T-cell (primary cell): Measurements from ENCODE around the gene TMEM143. TPM values are rescaled to one million over a fixed set of nuclear protein-coding genes. Genes with fewer than 3 reads are reported as not detected.
"Not testable (repeated sequence)": the region's sequence is repeated elsewhere in the genome, so short reads cannot be mapped to it uniquely, and the experiment has no call there.

Experiments used
- ATAC-seq, 4 experiments: fragments of 200-7000 bp in 3 of 4; fragments of 150-1000 bp in 1 of 4; cut with Tn5 transposase; replicated peaks in 1 of 4; 1 replicate in 3 of 4; 2 replicates in 1 of 4; pipeline ENCODE4 v1.10.0; 2021; ENCODE audit warnings: moderate library complexity in 3 of 4, mild to moderate bottlenecking in 2 of 4, moderate number of reproducible peaks in 1 of 4
- CTCF ChIA-PET, 2 donors: fragments of 300-600 bp; sonication (Branson Sonifier 250); formaldehyde crosslinking; loops; one replicate each; lab custom pipeline; 2022; ENCODE audit warnings: antibody characterized with exemption in 2 of 2; lab: Charles Lee
- POLR2A ChIA-PET, 2 donors: fragments of 300-600 bp; sonication (Branson Sonifier 250); formaldehyde crosslinking; loops; one replicate each; lab custom pipeline; 2022; ENCODE audit warnings: antibody characterized with exemption in 2 of 2; lab: Charles Lee
- DNase-seq, 35 experiments: peaks; one replicate each; pipeline versions ENCODE4 v3.0.0 to v3.0.0-alpha.2; 2013 to 2023
- H3K27ac ChIP-seq: one replicate; pipeline ENCODE4 v1.5.1; 2013; ENCODE audit warnings: low read length
- H3K27me3 ChIP-seq, 2 experiments: replicated peaks in 1 of 2; 1 replicate in 1 of 2; 2 replicates in 1 of 2; pipeline versions ENCODE4 v1.6.1 to v1.7.0; 2013; ENCODE audit warnings: low read length in 1 of 2, mixed read lengths in 1 of 2; ENCODE audit not compliant: control insufficient read depth in 2 of 2, insufficient read depth in 2 of 2; ENCODE audit errors: extremely low read depth in 1 of 2
- H3K36me3 ChIP-seq, 2 donors: 1 replicate in 1 of 2; 2 replicates in 1 of 2; pipeline versions ENCODE4 v1.6.1 to v1.7.0; 2013; ENCODE audit warnings: low read length in 1 of 2; ENCODE audit not compliant: control insufficient read depth in 2 of 2, insufficient read depth in 1 of 2; ENCODE audit errors: extremely low read depth in 1 of 2
- H3K4me1 ChIP-seq, 2 experiments: 1 replicate in 1 of 2; 2 replicates in 1 of 2; pipeline versions ENCODE4 v1.6.1 to v1.7.0; 2013; ENCODE audit warnings: low read length in 2 of 2, mixed read lengths in 1 of 2; ENCODE audit not compliant: insufficient read depth in 2 of 2, control insufficient read depth in 1 of 2; ENCODE audit errors: extremely low read depth in 1 of 2
- H3K4me3 ChIP-seq, 2 donors: 1 replicate in 1 of 2; 2 replicates in 1 of 2; pipeline versions ENCODE4 v1.5.1 to v1.7.0; 2013; ENCODE audit warnings: mild to moderate bottlenecking in 2 of 2, low read length in 1 of 2, moderate library complexity in 1 of 2; ENCODE audit not compliant: control insufficient read depth in 1 of 2; ENCODE audit errors: extremely low read depth in 1 of 2
- H3K9me3 ChIP-seq: 2 replicates; pipeline ENCODE4 v1.7.0; 2013
- H3K27ac Mint-ChIP-seq, 2 donors: one replicate each; pipeline ENCODE4 v1.8.0; 2020 to 2021; ENCODE audit warnings: mild to moderate bottlenecking in 2 of 2, mixed read lengths in 2 of 2
- H3K27me3 Mint-ChIP-seq, 2 donors: one replicate each; pipeline ENCODE4 v1.8.0; 2021 to 2022; ENCODE audit warnings: mixed read lengths in 2 of 2
- H3K36me3 Mint-ChIP-seq: one replicate; pipeline ENCODE4 v1.8.0; 2021; ENCODE audit warnings: mixed read lengths
- H3K4me1 Mint-ChIP-seq, 3 donors: one replicate each; pipeline ENCODE4 v1.8.0; 2020 to 2022; ENCODE audit warnings: mixed read lengths in 3 of 3, mild to moderate bottlenecking in 1 of 3
- H3K4me3 Mint-ChIP-seq, 3 donors: one replicate each; pipeline ENCODE4 v1.8.0; 2020 to 2022; ENCODE audit warnings: mild to moderate bottlenecking in 3 of 3, mixed read lengths in 3 of 3, moderate library complexity in 3 of 3
- H3K9me3 Mint-ChIP-seq, 3 donors: one replicate each; pipeline ENCODE4 v1.8.0; 2020 to 2022; ENCODE audit warnings: mixed read lengths in 3 of 3
- WGBS: methylation state at CpG from one replicate; pipeline ENCODE4 v1.1.5; 2013; ENCODE audit warnings: missing lambda C conversion rate; ENCODE audit not compliant: insufficient coverage; 5-methylcytosine and 5-hydroxymethylcytosine counted together
- total RNA-seq, 35 experiments: library from RNA in 6 of 35; stranded (reverse) in 6 of 35; fragments of 120-200 nt in 1 of 35; gene quantifications; one replicate each; pipeline versions ENCODE4 v1.2.1 to v1.2.4 and lab custom pipeline; 2013 to 2026

Gene TMEM143
- total RNA-seq, 5 donors from 2014 or later (not counting 1 experiment from before 2014, with no cell fraction given) = 14.5 to 33.5 (median 29.0) TPM

GRCh38 chr19:48321372-48321621, 42.4 kb downstream of the TMEM143 start:
- DNase-seq = peak; percentile 87 to 98 (median 95)
- Histone ChIP-seq H3K4me3 (peak overlapping the region; percentile 80 to 96), H3K9me3 (no peaks in the 10 kb centered on the region), H3K27me3 (no peaks in the 10 kb centered on the region), H3K36me3 (no peaks in the 10 kb centered on the region), H3K27ac (peak overlapping the region; percentile 100), H3K4me1 (peaks cover 25 to 56% of the 10 kb centered on the region in 2 experiments)
- peak; percentile 58 to 66 (median 63) for ATAC-seq
- Mint-ChIP-seq H3K27ac (peak overlapping the region; percentile 99 to 100), H3K4me1 (peaks cover 57 to 61% (median 58%) of the 10 kb centered on the region in 3 donors), H3K4me3 (peak overlapping the region; percentile 91 to 96 (median 95)), H3K27me3 (no peaks in the 10 kb centered on the region), H3K9me3 (no peaks in the 10 kb centered on the region), H3K36me3 (peaks cover 4% of the 10 kb centered on the region)
- ChIA-PET CTCF (interaction anchor here in 1 of 2 donors (1.0 to 5.2 kb wide), 4 partner anchors 12 to 69 kb away, joined by 3 to 123 read pairs (median 6); partner anchors contain the start of genes SYNGR4 and TMEM143), POLR2A (interaction anchor here in 1 of 2 donors (1.3 to 3.0 kb wide), 3 partner anchors 9 to 13 kb away, joined by 3 to 20 read pairs (median 4); no protein-coding TSS in a partner anchor)
- 0% methylated on average over 20 of the region's 22 CpGs for WGBS

- POLR2A ChIA-PET = no interaction called here
- peak overlapping the region; percentile 99 to 100 for H3K27ac Mint-ChIP-seq
- no peaks in the 10 kb centered on the region for H3K27me3 ChIP-seq
- H3K36me3 ChIP-seq = no peaks in the 10 kb centered on the region
- H3K9me3 Mint-ChIP-seq = no peaks in the 10 kb centered on the region
- H3K4me3 ChIP-seq = no peak overlapping the region
- CTCF ChIA-PET = interaction anchor here in 1 of 2 donors (5.2 kb wide), 1 partner anchor 14 kb away, joined by 123 read pairs; no protein-coding TSS in a partner anchor
- H3K36me3 Mint-ChIP-seq = no peaks in the 10 kb centered on the region
- DNase-seq = peak in 34 of 35 experiments; percentile 42 to 88 (median 71)
- no peaks in the 10 kb centered on the region for H3K9me3 ChIP-seq
- H3K27me3 Mint-ChIP-seq = no peaks in the 10 kb centered on the region
- peaks cover 45 to 50% (median 48%) of the 10 kb centered on the region in 3 donors for H3K4me1 Mint-ChIP-seq
- peak overlapping the region in 2 of 3 donors; percentile 91 to 96 for H3K4me3 Mint-ChIP-seq
- ATAC-seq = peak in 3 of 4 experiments; percentile 12 to 16 (median 14)
- H3K4me1 ChIP-seq = peaks cover 25 to 49% of the 10 kb centered on the region in 2 experiments
- no CpG with 5 or more reads among the region's 16 CpGs for WGBS
- peak overlapping the region; percentile 100 for H3K27ac ChIP-seq
Observed at GRCh38 chr19:48319647-48320541, 43.8 kb downstream of the TMEM143 start.

- no peak overlapping the region for H3K27ac ChIP-seq
- no peaks in the 10 kb centered on the region for H3K27me3 ChIP-seq
- no peak overlapping the region for H3K4me3 Mint-ChIP-seq
- H3K4me3 ChIP-seq = no peak overlapping the region
- DNase-seq (no peak), ATAC-seq (no peak)
- H3K27me3 Mint-ChIP-seq = no peaks in the 10 kb centered on the region
- no peaks in the 10 kb centered on the region for H3K9me3 ChIP-seq
- ChIA-PET POLR2A (no interaction called here), CTCF (interaction anchor here (0.6 to 5.2 kb wide), 5 partner anchors 15 to 306 kb away, joined by 3 to 123 read pairs (median 3); no protein-coding TSS in a partner anchor)
- H3K9me3 Mint-ChIP-seq = no peaks in the 10 kb centered on the region
- H3K4me1 Mint-ChIP-seq = peaks cover 32 to 35% (median 34%) of the 10 kb centered on the region in 3 donors
- H3K36me3 ChIP-seq = no peaks in the 10 kb centered on the region
- no peak overlapping the region for H3K27ac Mint-ChIP-seq
- peaks cover 15 to 34% of the 10 kb centered on the region in 2 experiments for H3K4me1 ChIP-seq
- H3K36me3 Mint-ChIP-seq = no peaks in the 10 kb centered on the region
- WGBS = 97% methylated on average over 18 of the region's 21 CpGs
Observed at GRCh38 chr19:48318286-48318987, 45.3 kb downstream of the TMEM143 start.

- ATAC-seq, H3K9me3 Mint-ChIP-seq, H3K36me3 ChIP-seq, H3K27ac Mint-ChIP-seq, H3K27me3 Mint-ChIP-seq, H3K36me3 Mint-ChIP-seq, DNase-seq, H3K4me3 ChIP-seq, H3K9me3 ChIP-seq, H3K4me3 Mint-ChIP-seq, H3K27me3 ChIP-seq, POLR2A ChIA-PET, H3K27ac ChIP-seq: not testable (repeated sequence)
- peaks cover 10 to 26% of the 10 kb centered on the region in 2 experiments for H3K4me1 ChIP-seq
- CTCF ChIA-PET = interaction anchor here in 1 of 2 donors (0.8 to 5.2 kb wide), 2 partner anchors 16 to 45 kb away, joined by 3 to 123 read pairs; no protein-coding TSS in a partner anchor
- peaks cover 24 to 27% (median 26%) of the 10 kb centered on the region in 3 donors for H3K4me1 Mint-ChIP-seq
- 95% methylated on average over 4 of the region's 9 CpGs for whole genome bisulfite sequencing
Observed at GRCh38 chr19:48317708-48317960, 46.1 kb downstream of the TMEM143 start.

GRCh38 chr19:48315712-48316111, 48.0 kb downstream of the TMEM143 start:
- Histone ChIP-seq H3K27ac (no peak overlapping the region), H3K4me3 (no peak overlapping the region), H3K9me3 (no peaks in the 10 kb centered on the region), H3K36me3 (no peaks in the 10 kb centered on the region), H3K4me1 (peaks cover 6 to 10% of the 10 kb centered on the region in 2 experiments), H3K27me3 (no peaks in the 10 kb centered on the region)
- no peak for DNase-seq
- H3K27me3 Mint-ChIP-seq = no peaks in the 10 kb centered on the region
- ATAC-seq = no peak
- H3K4me3 Mint-ChIP-seq = no peak overlapping the region
- WGBS = no CpG with 5 or more reads among the region's 7 CpGs
- POLR2A ChIA-PET = no interaction called here
- no peak overlapping the region for H3K27ac Mint-ChIP-seq
- H3K4me1 Mint-ChIP-seq = peaks cover 9 to 11% (median 11%) of the 10 kb centered on the region in 3 donors
- H3K36me3 Mint-ChIP-seq = no peaks in the 10 kb centered on the region
- H3K9me3 Mint-ChIP-seq = no peaks in the 10 kb centered on the region
- CTCF ChIA-PET = no interaction called here

GRCh38 chr19:48311384-48311783, 52.4 kb downstream of the TMEM143 start:
- Histone ChIP-seq H3K9me3 (no peaks in the 10 kb centered on the region), H3K4me1 (peaks cover 0 to 4% of the 10 kb centered on the region in 2 experiments), H3K27ac (no peak overlapping the region), H3K4me3 (no peak overlapping the region), H3K27me3 (peaks cover 0 to 4% of the 10 kb centered on the region in 2 experiments), H3K36me3 (no peaks in the 10 kb centered on the region)
- no peak for ATAC-seq
- CTCF ChIA-PET = no interaction called here
- H3K27ac Mint-ChIP-seq = no peak overlapping the region
- H3K36me3 Mint-ChIP-seq = no peaks in the 10 kb centered on the region
- no peaks in the 10 kb centered on the region for H3K9me3 Mint-ChIP-seq
- H3K4me1 Mint-ChIP-seq = no peaks in the 10 kb centered on the region
- POLR2A ChIA-PET = no interaction called here
- no peak overlapping the region for H3K4me3 Mint-ChIP-seq
- H3K27me3 Mint-ChIP-seq = no peaks in the 10 kb centered on the region
- whole genome bisulfite sequencing = 97% methylated on average over 6 of the region's 11 CpGs
- no peak for DNase-seq
